Ramos (cell line): Measurements from ENCODE around the gene TULP1.
"Not testable (repeated sequence)": the region's sequence is repeated elsewhere in the genome, so short reads cannot be mapped to it uniquely, and the experiment has no call there.

Source experiments
- in situ Hi-C: fragments of 300-500 bp; cut with MboI; formaldehyde crosslinking; loops from one replicate; pipeline ENCODE4 v1.14.3; 2022; ENCODE audit warnings: low sequenced_read_pairs; ENCODE audit not compliant: unreplicated experiment

TULP1 gene

DNA sequence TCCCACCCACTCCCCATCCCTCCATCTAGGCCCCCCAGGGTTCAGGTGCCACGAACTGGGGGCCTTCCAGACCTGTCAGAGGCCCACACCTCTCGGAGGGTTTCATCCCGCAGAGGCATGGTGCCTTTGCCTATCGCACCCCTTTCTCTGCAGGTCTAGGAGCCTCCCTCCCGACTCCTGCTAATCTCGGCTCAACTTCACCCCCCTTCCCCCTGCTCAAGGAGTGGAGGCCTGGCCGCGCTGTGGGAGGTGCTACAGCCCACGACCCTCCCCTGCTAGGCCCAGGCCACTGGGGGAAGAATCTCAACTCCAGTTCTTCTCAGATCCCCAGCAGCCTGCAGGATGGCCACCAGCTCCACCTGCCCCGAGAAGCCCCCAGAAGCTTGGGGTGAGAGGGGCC is at the start of gene TULP1:
Gene TULP1, minus strand, starts transcription at position 157 of the 400 bp plus-strand sequence. Its CDS starts 38 bp downstream, at position 119.
- in situ Hi-C loops, result no loop called here

DNA sequence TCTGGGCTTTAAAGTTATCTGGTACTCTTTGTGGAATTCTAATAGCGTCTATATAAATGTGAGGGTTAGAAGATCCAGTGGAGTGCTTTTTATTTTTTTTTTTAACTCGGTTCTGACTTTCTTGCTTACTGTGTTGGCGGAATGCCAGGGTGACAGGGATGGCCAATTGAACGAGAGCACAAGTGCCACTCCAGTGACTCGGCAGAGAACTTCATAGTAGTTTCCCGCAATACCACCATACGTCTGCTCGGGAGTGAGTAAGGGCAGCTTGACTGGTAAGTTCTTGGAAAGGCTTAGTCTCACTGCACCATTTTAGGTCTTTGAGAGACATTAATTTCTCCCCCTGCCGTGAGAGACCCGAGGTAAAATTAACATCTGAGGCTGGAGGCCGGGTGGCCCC is 49.4 kb upstream of the TULP1 start:
- in situ Hi-C loops, result no loop called here

DNA sequence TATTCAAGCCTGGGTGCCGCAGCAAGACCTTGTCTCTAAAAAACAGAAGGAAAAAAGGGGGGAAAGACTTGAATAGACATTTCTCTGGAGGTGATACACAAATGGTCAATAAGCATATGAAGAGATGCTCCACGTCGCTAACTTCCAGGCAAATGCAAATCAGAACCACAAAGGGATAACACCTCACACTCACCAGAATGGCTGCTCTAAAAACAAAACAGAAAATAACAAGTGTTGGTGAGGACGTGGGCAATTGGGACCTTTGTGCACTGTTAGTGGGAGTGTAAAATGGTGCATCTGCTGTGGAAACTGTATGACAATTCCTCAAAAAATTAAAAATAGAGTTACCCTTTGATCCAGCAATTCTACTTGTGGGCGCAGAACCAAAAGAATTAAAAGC is 48.4 kb upstream of the TULP1 start:
- in situ Hi-C loops, result no loop called here

DNA sequence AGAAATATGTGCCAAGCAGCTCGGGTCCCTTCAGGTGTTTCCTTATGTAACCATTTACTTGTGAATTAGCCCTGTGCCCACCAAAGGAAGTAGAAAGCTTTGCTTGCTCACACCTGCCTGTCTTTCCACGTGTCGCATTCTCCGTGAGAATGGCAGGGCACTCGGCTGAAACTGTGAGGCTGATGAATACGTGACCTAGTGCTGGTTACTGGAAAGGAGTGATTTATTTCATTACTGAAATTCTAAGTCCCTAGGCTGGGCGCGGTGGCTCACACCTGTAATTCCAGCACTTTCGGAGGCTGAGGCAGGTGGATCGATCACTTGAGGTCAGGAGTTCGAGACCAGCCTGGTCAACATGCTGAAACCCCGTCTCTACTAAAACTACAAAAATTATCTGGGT is 45.9 kb upstream of the TULP1 start:
- in situ Hi-C loops, result no loop called here

DNA sequence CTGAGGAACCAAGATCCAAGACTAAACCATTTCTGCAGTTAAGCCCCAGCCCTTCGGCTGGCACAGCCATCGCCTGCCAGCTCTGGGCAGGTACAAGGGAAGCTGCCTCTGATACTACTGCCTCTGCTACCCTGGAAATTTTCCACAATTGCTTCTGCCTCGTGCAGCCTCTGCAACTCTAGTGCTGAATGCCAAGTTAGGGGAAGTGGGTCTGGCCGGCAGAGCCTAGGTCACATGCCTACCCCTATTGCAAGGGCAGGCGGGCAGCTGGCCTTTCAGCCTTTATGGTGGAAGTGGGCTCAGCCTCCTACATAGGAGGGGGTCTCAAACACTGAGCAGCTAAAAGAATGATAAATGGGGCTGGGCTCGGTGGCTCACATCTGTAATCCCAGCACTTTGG is 44.5 kb upstream of the TULP1 start:
- in situ Hi-C loops, result no loop called here

DNA sequence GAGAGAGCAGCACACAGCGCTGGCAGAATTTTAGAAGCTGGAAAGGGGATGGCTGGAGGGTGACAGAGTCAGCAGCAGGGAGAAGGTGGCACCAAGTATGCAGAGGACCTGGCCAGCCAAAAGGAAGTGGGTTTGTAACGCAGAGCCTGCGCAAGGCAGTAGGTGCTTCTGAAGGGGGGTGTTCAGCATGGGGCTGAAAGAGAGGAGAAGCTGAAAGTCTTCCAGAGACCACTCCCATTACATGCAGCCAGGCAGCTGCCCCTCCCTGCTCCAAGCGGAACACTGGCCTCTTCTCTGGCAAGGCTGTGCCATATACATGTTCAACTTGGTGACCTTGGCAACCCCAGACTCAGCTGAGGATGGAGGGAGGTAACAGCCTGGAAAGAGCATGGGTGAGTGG is 42.1 kb upstream of the TULP1 start:
- in situ Hi-C loops, result no loop called here

DNA sequence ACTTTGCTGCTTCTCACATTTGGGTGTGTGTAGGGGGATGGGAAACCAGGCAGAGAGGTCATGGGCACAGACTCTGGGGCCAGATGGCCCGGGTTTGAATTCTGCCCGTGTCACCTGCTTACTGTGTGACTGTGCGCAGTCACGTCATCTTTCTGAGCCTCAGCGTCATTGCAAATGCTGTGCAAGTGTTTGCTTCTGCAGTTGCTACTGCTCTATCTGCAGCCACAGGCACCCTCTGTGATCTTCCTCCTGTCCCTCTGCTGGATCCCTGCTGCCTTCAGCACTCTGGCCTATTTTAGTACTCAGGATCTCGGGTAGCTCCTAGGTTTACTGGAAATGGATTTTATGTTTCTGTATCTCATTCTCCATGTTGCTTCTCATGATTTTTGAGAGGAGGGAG is 40.6 kb upstream of the TULP1 start:
- in situ Hi-C loops, result no loop called here

DNA sequence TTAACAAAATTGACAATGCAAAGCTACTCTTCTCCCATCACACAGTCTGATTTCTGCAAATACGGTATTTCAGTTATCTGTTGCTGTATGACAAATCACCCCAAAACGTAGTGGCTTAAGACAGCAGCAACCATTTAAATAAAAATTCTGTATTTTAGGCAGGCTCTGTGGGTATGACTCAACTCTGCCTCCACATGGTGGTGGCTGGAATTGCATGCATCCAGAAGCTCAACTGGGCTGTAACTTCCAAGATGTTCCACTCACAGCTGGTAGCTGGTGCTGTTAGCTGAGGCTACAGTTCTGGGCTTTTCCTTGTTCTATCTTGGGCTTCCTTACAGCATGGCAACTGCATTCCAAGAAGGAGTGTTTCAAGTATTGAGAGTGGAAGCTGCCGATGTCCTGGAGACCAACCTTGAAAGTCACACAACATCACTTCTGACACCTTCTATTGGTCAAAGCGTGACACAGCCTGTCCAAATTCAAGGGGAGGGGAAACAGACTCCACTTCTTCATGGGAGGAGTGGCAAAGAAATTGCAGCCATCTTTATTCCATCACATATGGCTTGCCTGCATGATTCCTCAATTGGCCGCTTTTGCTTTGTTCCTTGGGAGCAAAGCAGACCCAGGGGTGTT is 39.7 kb upstream of the TULP1 start:
- in situ Hi-C loops, result no loop called here

DNA sequence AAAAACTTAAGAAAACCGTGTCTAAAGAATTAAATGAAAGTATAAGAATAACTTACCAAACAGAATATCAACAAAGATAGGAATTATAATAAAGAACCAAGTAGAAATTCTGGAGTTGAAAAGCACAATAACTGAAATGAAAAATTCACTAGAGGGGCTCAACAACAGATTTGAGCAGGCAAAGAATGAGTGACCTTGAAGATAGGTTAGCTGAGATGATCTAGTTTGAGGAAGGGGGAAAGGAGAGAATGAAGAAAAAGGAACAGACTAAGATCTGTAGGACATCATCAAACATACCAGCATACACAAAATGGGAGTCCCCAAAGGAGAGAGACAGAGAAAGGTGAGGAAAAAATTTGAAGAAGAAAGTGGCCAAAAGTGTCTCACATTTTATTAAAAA is 37.7 kb upstream of the TULP1 start:
- in situ Hi-C loops, result no loop called here

DNA sequence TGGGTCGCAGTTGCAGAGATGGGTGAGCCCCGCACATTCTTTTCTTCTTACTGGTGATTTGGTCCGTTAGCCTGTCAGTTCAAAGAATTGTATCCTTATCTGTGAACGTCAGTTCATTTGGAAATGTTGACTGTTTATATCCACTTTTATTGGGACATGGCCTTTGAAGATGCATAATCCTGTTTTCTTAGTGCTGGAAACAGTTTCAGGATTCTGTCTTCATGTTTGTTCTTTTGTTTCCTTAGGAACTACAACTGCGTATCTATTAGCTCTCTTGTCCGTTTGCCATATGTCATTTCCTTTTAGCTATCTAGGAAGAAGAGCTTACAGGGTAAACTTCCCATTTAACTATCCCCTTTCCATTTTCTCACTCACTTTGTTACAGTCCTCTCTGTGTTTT is 35.0 kb upstream of the TULP1 start:
- in situ Hi-C loops, result no loop called here

DNA sequence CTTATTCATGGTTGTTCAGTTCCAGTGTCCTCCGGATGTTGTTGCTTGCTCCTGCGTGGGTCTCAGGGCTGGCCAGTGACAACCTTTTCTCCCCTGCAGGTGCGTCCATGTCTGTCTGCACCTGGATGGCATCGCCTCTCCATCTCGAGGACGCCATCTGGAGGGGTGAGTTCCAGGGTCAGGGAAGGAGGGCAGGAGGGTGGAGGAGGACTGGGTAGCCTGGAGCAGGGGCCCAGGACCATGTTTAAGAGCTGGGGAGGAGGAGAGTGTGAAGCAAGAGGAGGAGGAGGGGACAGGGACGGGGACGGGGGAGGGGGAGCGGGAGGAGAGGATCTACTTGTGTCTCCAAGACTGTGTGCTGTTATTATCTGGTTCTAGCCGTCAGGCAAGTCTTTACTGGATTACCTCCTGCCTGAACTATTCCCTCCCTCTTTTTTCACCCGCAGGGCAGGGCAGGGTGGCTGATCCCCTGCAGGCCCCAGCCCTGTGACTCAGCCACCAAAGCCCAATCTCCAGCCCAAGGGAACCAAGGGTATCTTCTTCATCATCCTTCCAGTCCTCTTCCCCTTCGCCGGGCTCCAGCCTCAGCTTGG is 32.2 kb upstream of the TULP1 start:
- in situ Hi-C loops, result no loop called here

DNA sequence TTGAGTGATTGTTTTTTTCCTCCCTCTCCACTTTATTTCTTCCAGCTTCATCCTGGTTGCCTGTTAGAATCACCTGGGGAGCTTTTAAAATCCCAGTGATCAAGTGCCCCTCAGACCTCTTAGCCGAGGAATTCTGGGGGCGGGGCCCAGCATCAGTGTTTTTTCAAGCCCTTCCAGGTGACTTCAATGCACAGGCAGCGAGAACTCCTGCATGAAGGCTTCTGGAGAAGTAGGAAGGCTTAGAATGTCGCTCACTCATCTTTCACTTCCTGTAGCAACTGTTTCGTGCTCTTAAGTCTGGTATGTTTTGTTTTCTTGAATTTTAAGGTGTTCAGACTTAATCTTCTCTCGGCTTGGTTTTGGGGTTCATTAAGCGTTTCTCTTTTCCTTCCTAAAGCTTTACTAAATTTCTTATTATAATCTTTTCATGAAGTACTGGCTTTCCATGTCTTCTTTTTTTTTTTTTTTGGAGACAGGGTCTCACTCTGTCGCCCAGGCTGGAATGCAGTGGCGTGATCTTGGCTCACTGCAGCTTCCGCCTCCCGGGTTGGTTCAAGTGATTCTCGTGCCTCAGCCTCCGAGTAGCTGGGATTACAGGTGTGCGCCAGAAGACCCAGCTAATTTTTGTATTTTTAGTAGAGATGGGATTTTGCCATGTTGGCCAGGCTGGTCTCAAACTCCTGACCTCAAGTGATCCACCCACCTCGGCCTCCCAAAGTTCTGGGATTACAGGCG is 30.9 kb upstream of the TULP1 start:
- in situ Hi-C loops, result no loop called here

DNA sequence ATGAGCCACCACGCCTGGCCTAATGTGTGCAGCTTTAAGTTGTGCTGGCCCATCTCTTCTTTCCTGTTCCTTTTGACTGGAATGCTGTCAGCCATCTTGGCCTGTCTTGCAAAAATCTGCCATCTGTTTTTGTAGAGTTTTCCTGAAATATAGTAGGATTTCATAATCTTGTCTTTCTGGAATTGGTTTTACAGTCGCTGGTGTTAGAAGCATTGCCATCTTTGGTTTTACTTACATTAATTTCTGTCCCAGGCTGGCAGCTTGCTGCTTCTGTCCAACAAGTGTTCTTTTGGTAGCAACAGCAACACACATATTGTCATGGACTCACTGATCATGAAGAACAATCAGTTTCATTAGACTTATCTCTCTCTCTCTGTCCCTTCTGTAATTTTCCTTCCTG is 29.1 kb upstream of the TULP1 start:
- in situ Hi-C loops, result no loop called here

DNA sequence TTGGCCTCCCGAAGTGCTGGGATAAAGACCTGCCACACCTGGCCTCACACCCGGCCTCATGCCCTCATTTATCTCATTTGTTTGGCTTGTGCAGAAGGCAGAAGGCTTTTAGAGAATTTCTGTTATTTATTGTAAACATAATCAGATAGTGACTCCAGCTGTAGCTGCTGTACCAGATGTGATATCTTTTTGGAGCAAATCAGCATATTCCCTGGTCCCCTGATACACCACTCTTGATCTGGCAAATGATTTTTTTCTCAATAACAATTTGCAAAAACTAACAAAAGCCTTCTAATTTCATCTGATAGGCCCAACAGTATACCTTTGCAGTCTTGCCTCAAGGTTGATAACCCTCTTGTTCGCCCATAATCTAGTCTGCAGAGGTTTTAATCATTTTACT is 26.5 kb upstream of the TULP1 start:
- in situ Hi-C loops, result no loop called here

DNA sequence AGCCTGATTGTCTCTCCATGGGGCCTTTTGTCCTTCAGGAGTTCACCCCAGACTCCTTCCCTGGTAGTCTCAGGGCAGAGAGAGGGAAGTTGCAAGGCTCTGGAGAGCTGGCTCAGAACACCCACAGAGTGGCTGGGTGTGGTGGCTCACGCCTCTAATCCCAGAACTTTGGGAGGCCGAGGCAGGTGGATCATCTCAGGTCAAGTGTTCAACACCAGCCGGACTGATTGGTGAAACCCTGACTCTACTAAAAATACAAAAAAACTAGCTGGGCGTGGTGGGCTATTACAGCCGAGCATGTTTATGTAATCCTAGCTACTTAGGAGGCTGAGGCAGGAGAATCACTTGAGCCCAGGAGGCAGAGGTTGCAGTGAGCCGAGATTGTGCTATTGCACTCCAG is 23.2 kb upstream of the TULP1 start:
- in situ Hi-C loops, result not testable (repeated sequence)

DNA sequence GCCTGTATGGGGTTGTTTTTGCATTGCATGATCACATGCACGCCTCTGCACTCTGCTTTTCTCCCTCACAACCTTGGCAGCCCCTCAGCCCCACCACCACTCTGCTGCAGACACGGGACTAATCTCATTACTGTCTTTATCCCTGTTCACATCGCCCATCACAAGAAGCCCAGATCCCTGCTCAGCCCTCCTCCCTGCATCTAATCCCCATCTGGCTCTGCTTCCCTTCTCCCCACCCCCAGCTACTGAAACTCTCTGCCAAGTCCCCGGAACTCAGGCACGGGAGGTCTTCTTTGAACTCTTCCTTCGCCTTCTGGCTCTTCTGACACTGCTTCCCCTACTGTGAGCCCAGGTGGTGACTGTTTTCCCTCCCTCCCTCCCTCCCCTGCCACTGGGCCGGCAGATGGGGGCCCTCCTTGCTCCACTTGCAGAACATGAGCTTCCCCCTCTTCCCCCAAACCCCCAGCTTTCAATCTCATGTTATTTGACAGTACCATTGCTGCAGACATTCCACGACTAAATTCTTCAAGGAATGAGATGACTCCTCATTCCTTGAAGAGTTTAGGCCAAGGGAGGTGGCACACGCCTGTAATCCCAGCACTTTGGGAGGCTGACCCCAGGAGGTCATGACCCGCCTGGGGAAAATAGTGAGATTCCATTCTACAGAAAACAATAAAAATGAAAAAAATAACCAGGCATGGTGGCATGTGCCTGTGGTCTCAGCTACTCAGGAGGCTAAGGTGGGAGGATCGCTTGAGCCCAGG is 21.9 kb upstream of the TULP1 start:
- in situ Hi-C loops, result no loop called here

DNA sequence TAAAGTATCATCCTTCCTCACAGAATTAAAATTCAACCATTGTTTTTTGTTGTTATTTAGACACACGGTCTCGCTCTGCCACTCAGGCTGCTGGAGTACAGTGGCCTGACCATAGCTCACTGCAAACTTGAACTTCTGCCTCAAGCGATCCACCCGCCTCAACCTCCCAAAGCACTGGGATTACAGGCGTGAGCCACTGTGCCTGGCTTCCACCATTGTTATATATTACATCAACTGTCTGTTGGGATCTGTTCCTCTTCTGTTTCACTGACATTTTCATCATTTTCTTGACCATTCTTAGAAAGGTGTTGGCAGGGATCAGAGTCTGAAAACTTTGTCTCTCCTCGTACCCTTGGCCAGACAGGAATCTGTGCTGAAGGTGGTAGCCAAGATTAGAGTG is 21.3 kb upstream of the TULP1 start:
- in situ Hi-C loops, result no loop called here

DNA sequence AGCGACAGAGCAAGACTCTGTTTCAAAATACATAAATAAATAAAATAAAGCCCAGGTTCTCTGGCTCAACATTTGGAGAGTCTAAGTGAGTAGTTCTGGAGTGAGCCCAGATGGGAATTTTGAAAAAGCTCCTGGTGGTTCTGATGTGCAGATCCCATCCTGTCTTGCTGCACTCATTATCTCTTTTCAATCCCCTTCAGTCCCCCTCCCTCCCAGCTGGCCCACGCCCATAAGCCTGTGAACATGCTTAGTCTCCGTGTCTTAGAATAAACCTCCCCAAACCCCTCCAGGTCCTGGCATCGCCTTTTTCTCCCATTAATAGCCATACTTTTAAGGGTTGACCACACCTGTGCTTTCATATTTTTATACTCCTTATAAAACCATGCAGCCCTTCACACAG is 19.4 kb upstream of the TULP1 start:
- in situ Hi-C loops, result no loop called here

DNA sequence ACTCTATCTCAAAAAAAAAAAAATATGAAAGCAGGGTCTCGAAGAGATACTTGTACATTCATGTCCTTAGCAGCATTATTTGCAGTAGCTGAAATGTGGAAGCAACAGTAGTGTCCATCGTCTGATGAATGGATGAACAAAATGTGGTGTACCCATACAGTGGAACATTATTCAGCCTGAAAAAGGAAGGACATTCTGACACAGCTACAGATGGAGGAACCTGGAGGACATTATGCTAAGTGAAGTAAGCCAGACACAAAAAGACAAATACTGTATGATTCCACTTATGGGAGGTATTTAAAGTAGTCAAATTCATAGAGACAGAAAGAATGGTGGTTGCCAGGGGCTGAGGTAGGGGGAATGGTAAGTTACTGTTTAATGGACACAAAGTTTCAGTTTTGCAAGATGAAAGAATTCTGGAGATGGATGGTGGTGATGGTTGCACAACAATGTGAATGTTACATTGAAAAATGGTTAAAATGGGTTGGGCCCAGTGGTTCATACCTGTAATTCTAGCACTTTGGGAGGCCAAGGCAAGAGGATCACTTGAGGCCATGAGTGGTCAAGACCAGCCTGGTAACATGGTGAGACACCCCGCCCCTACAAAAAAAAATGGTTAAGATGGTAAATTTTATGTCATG is 11.8 kb upstream of the TULP1 start:
- in situ Hi-C loops, result loop anchor here (5.0 kb wide), 1 partner anchor 213 kb away; the partner anchor contains the start of gene ARMC12
